Spinal cord (tissue), 10 donors: ENCODE results near the gene DPEP3. TPM values are rescaled to one million over a fixed set of nuclear protein-coding genes. Genes with fewer than 3 reads are reported as not detected.
"Not testable (repeated sequence)": the region's sequence is repeated elsewhere in the genome, so short reads cannot be mapped to it uniquely, and the experiment has no call there.

Source experiments
- DNase-seq, 6 donors: peaks; one replicate each; pipeline versions ENCODE4 v3.0.0 to v3.0.0-alpha.2; 2013 to 2015; ENCODE audit warnings: low spot score in 6 of 6, low read depth in 4 of 6
- H3K27ac ChIP-seq: one replicate; pipeline ENCODE4 v1.5.1; 2013; ENCODE audit warnings: low read depth, low read length, control low read depth
- H3K27me3 ChIP-seq: one replicate; pipeline ENCODE4 v1.6.1; 2013; ENCODE audit warnings: low read length; ENCODE audit not compliant: control insufficient read depth, insufficient read depth
- H3K36me3 ChIP-seq: one replicate; pipeline ENCODE4 v1.6.1; 2013; ENCODE audit warnings: low read length; ENCODE audit not compliant: control insufficient read depth, insufficient read depth
- H3K4me1 ChIP-seq: one replicate; pipeline ENCODE4 v1.6.1; 2013; ENCODE audit warnings: low read length; ENCODE audit not compliant: control insufficient read depth, insufficient read depth
- H3K4me3 ChIP-seq: one replicate; pipeline ENCODE4 v1.5.1; 2013; ENCODE audit warnings: low read depth, low read length, control low read depth
- H3K9me3 ChIP-seq: one replicate; pipeline ENCODE4 v1.6.1; 2013; ENCODE audit warnings: low read length; ENCODE audit not compliant: control insufficient read depth, insufficient read depth
- WGBS: methylation state at CpG from one replicate; pipeline ENCODE4 v1.1.5; 2013; ENCODE audit warnings: missing lambda C conversion rate; ENCODE audit not compliant: insufficient coverage; 5-methylcytosine and 5-hydroxymethylcytosine counted together
- polyA plus RNA-seq, 2 donors: library from polyadenylated mRNA; unstranded; fragments of 120-200 nt; gene quantifications; one replicate each; pipeline ENCODE4 v1.2.1, GENCODE V29; 2013; ENCODE audit not compliant: insufficient read length in 2 of 2
- total RNA-seq, 2 donors: library from RNA; depleted of rRNA in 1 of 2; stranded (reverse); fragments of 120-200 nt in 1 of 2; fragments of >200 nt in 1 of 2; gene quantifications; one replicate each; pipeline versions ENCODE4 v1.2.3 to v1.2.4, GENCODE V29; 2013 to 2014
- donor health status: healthy.

Gene DPEP3
- total and polyA plus RNA-seq, 4 donors, result 0.11 to 0.22 (median 0.12) TPM; not detected in 1

GRCh38 chr16:67941469-67942199 lies 38.7 kb downstream of the DPEP3 start:
- DNase-seq, result no peak
- 88% methylated on average over 9 of the region's 9 CpGs for WGBS
- Histone ChIP-seq H3K9me3 (no peaks in the 10 kb centered on the region), H3K4me3 (no peak overlapping the region), H3K36me3 (peaks cover 74% of the 10 kb centered on the region), H3K27me3 (no peaks in the 10 kb centered on the region), H3K27ac (no peak overlapping the region), H3K4me1 (peaks cover 54% of the 10 kb centered on the region)

GRCh38 chr16:67940446-67941089 lies 39.7 kb downstream of the DPEP3 start:
- Histone ChIP-seq H3K4me1 (peaks cover 45% of the 10 kb centered on the region), H3K9me3 (no peaks in the 10 kb centered on the region), H3K4me3 (no peak overlapping the region), H3K27me3 (no peaks in the 10 kb centered on the region), H3K36me3 (peaks cover 63% of the 10 kb centered on the region), H3K27ac (no peak overlapping the region)
- DNase-seq, result no peak
- WGBS, result 90% methylated on average over 4 of the region's 5 CpGs

GRCh38 chr16:67939507-67940445 lies 40.5 kb downstream of the DPEP3 start:
- 89% methylated on average over 33 of the region's 33 CpGs for WGBS
- H3K36me3 ChIP-seq, result peaks cover 56% of the 10 kb centered on the region
- H3K9me3 ChIP-seq, result no peaks in the 10 kb centered on the region
- DNase-seq, result no peak
- H3K4me3 ChIP-seq, result no peak overlapping the region
- peaks cover 44% of the 10 kb centered on the region for H3K4me1 ChIP-seq
- no peak overlapping the region for H3K27ac ChIP-seq
- no peaks in the 10 kb centered on the region for H3K27me3 ChIP-seq

- 100% methylated on average over 2 of the region's 5 CpGs for WGBS
- not testable (repeated sequence) for H3K9me3 ChIP-seq, H3K27me3 ChIP-seq, H3K27ac ChIP-seq, DNase-seq, H3K4me3 ChIP-seq
- Histone ChIP-seq H3K36me3 (peaks cover 47% of the 10 kb centered on the region), H3K4me1 (peaks cover 38% of the 10 kb centered on the region)
Observed at GRCh38 chr16:67937713-67938112, 42.6 kb downstream of the DPEP3 start.

GRCh38 chr16:67936880-67937605 lies 43.3 kb downstream of the DPEP3 start:
- 58% methylated on average over 5 of the region's 6 CpGs for whole genome bisulfite sequencing
- Histone ChIP-seq H3K4me1 (peaks cover 32% of the 10 kb centered on the region), H3K4me3 (peak overlapping the region; percentile 97), H3K9me3 (no peaks in the 10 kb centered on the region), H3K27ac (peak overlapping the region; percentile 96), H3K36me3 (peaks cover 46% of the 10 kb centered on the region), H3K27me3 (no peaks in the 10 kb centered on the region)
- peak in 1 of 6 donors; percentile 56 for DNase-seq

- Histone ChIP-seq H3K9me3 (no peaks in the 10 kb centered on the region), H3K27ac (peak within 1 kb of the TSS; percentile 96), H3K36me3 (peaks cover 46% of the 10 kb centered on the region), H3K4me1 (peaks cover 32% of the 10 kb centered on the region), H3K27me3 (no peaks in the 10 kb centered on the region), H3K4me3 (peak within 1 kb of the TSS; percentile 97)
- DNase-seq, result peak in 3 of 6 donors; percentile 38 to 84 (median 79)
- WGBS, result under 1% methylated on average over 54 of the region's 54 CpGs
Observed at GRCh38 chr16:67936124-67936879, 44.0 kb downstream of the DPEP3 start, which contains the start of gene PSMB10. PSMB10 (minus strand) TSS chr16:67936850; CDS start chr16:67936749, 101 bp downstream.

GRCh38 chr16:67935402-67936123 lies 44.7 kb downstream of the DPEP3 start:
- 0% methylated on average over 55 of the region's 55 CpGs for WGBS
- H3K27me3 ChIP-seq, result no peaks in the 10 kb centered on the region
- H3K4me3 ChIP-seq, result peak overlapping the region; percentile 97
- H3K9me3 ChIP-seq, result no peaks in the 10 kb centered on the region
- peaks cover 32% of the 10 kb centered on the region for H3K4me1 ChIP-seq
- peak overlapping the region; percentile 96 for H3K27ac ChIP-seq
- peak; percentile 85 to 99 (median 90) for DNase-seq
- H3K36me3 ChIP-seq, result peaks cover 53% of the 10 kb centered on the region

- no peak for DNase-seq
- Histone ChIP-seq H3K4me1 (peaks cover 32% of the 10 kb centered on the region), H3K27me3 (no peaks in the 10 kb centered on the region), H3K4me3 (peak overlapping the region; percentile 97), H3K9me3 (no peaks in the 10 kb centered on the region), H3K27ac (peak overlapping the region; percentile 53), H3K36me3 (peaks cover 54% of the 10 kb centered on the region)
- 5% methylated on average over 13 of the region's 13 CpGs for WGBS
Observed at GRCh38 chr16:67935101-67935401, 45.2 kb downstream of the DPEP3 start.
